Endothelial cell of umbilical vein (primary cell): ENCODE data around the gene NR3C1. TPM values are rescaled to one million over a fixed set of nuclear protein-coding genes. Genes with fewer than 3 reads are reported as not detected.

Source experiments
- BruUV-seq: library from RNA; stranded (reverse); fragments of 400-500 nt; replicated peaks from 2 replicates; lab custom pipeline; 2021; lab: Mats Ljungman, UMichigan
- CTCF ChIA-PET: fragments of 300-600, 350-600 bp; sonication (Branson Sonifier 250); formaldehyde crosslinking; loops from one replicate; lab custom pipeline; 2021; ENCODE audit warnings: antibody characterized with exemption, inconsistent platforms; lab: Charles Lee
- POLR2A ChIA-PET: fragments of 300-600, 350-600 bp; sonication (Branson Sonifier 250); formaldehyde crosslinking; loops from one replicate; lab custom pipeline; 2021; ENCODE audit warnings: antibody characterized with exemption, inconsistent platforms; lab: Charles Lee
- DNase-seq: peaks from one replicate; pipeline ENCODE4 v3.0.0-alpha.2; 2011; ENCODE audit warnings: low read depth, low spot score
- FAIRE-seq: peaks from 2 replicates; lab custom pipeline; 2011; peaks lifted over from hg19 to GRCh38; lab: Jason Lieb, UNC
- H2AFZ ChIP-seq: 2 replicates; pipeline ENCODE4 v1.6.0; 2012; ENCODE audit warnings: low read depth, low read length, control low read depth, inconsistent platforms
- H3K27ac ChIP-seq: 2 replicates; pipeline ENCODE4 v1.5.1; 2011; ENCODE audit warnings: low read depth, mild to moderate bottlenecking, control low read depth, low read length, moderate library complexity; ENCODE audit not compliant: insufficient read depth
- H3K27me3 ChIP-seq, 2 experiments: 2 replicates each; pipeline versions ENCODE4 v1.6.0 to v1.6.1; 2011; ENCODE audit warnings: low read length in 2 of 2, mixed read lengths in 1 of 2; ENCODE audit not compliant: control insufficient read depth in 2 of 2, insufficient read depth in 2 of 2
- H3K36me3 ChIP-seq, 2 experiments: 2 replicates in 1 of 2; 3 replicates in 1 of 2; pipeline ENCODE4 v1.5.1; 2011; ENCODE audit warnings: low read length in 2 of 2, mild to moderate bottlenecking in 1 of 2, moderate library complexity in 1 of 2; ENCODE audit not compliant: control insufficient read depth in 2 of 2, insufficient read depth in 2 of 2; ENCODE audit errors: extremely low read depth in 1 of 2
- H3K4me1 ChIP-seq: 3 replicates; pipeline ENCODE4 v1.5.1; 2011; ENCODE audit warnings: mild to moderate bottlenecking, low read length; ENCODE audit not compliant: control insufficient read depth, insufficient read depth; ENCODE audit errors: extremely low read depth
- H3K4me2 ChIP-seq: 2 replicates; pipeline ENCODE4 v1.6.1; 2011; ENCODE audit warnings: low read length, control low read depth, mixed read lengths; ENCODE audit not compliant: insufficient read depth
- H3K4me3 ChIP-seq, 3 experiments: fragments of 200-600 bp in 1 of 3; sonication (generic), shearing (Covaris generic) in 1 of 3; replicated peaks in 1 of 3; 2 replicates each; pipeline ENCODE4 v1.5.1; 2011 to 2016; ENCODE audit warnings: control low read depth in 3 of 3, low read length in 3 of 3, mild to moderate bottlenecking in 2 of 3, inconsistent platforms in 1 of 3, low read depth in 1 of 3, moderate library complexity in 1 of 3; ENCODE audit not compliant: insufficient read depth in 1 of 3
- H3K79me2 ChIP-seq: 2 replicates; pipeline ENCODE4 v1.6.0; 2012; ENCODE audit warnings: low read length, inconsistent platforms; ENCODE audit not compliant: control insufficient read depth, insufficient read depth
- H3K9ac ChIP-seq: replicated peaks from 2 replicates; pipeline ENCODE3; 2011; ENCODE audit warnings: low read length, control low read depth; ENCODE audit not compliant: insufficient read depth; ENCODE audit errors: extremely low read depth
- H3K9me1 ChIP-seq: replicated peaks from 3 replicates; pipeline ENCODE4 v1.6.0; 2011; ENCODE audit warnings: mild to moderate bottlenecking, low read length; ENCODE audit not compliant: control insufficient read depth, insufficient read depth; ENCODE audit errors: extremely low read depth
- H3K9me3 ChIP-seq: replicated peaks from 2 replicates; pipeline ENCODE4 v1.5.1; 2012; ENCODE audit warnings: low read length, inconsistent platforms; ENCODE audit not compliant: control insufficient read depth, insufficient read depth
- H4K20me1 ChIP-seq: replicated peaks from 2 replicates; pipeline ENCODE3; 2011; ENCODE audit warnings: mild to moderate bottlenecking, low read length; ENCODE audit not compliant: control insufficient read depth, insufficient read depth; ENCODE audit errors: extremely low read depth
- EZH2 ChIP-seq: IDR thresholded peaks from 2 replicates; pipeline ENCODE4 v1.6.1; 2012; ENCODE audit warnings: borderline replicate concordance, low read depth, mild to moderate bottlenecking, moderate library complexity, low read length, inconsistent platforms; ENCODE audit not compliant: severe bottlenecking
- FOS ChIP-seq: IDR thresholded peaks from 2 replicates; pipeline ENCODE4 v1.6.1; 2011; ENCODE audit warnings: mild to moderate bottlenecking, low read length, moderate library complexity, borderline replicate concordance; ENCODE audit not compliant: insufficient read depth
- GATA2 ChIP-seq: IDR thresholded peaks from 2 replicates; pipeline ENCODE4 v1.7.0; 2011; ENCODE audit warnings: low read depth, mild to moderate bottlenecking, moderate library complexity, mixed read lengths, low read length; ENCODE audit not compliant: insufficient read length, insufficient read depth
- JUN ChIP-seq: IDR thresholded peaks from 2 replicates; pipeline ENCODE4 v1.6.1; 2011; ENCODE audit warnings: borderline replicate concordance, low read depth; ENCODE audit not compliant: insufficient read length, insufficient read depth
- MYC ChIP-seq: IDR thresholded peaks from one replicate; pipeline ENCODE4 v1.6.1; 2011; ENCODE audit warnings: mild to moderate bottlenecking, low read depth, low read length
- POLR2A ChIP-seq: IDR thresholded peaks from 2 replicates; pipeline ENCODE4 v1.6.1; 2012; ENCODE audit warnings: low read depth, mild to moderate bottlenecking, control low read depth, low read length
- POLR2AphosphoS5 ChIP-seq: IDR thresholded peaks from 2 replicates; pipeline ENCODE4 v1.6.1; 2012; ENCODE audit warnings: low read depth, mild to moderate bottlenecking, control low read depth, low read length, moderate library complexity; ENCODE audit not compliant: insufficient read depth
- dilution Hi-C: fragments of 300-500 bp; cut with MboI; formaldehyde crosslinking; loops from one replicate; pipeline ENCODE4 v1.15.0; 2019; ENCODE audit warnings: low sequenced_read_pairs; ENCODE audit not compliant: extremely low pct_ligation_motif_present
- intact Hi-C: fragments of 100-400 bp; cut with micrococcal nuclease; formaldehyde crosslinking; loops from one replicate; pipeline ENCODE4 v1.10.0; 2022
- polyA plus RNA-seq, 4 experiments: library from polyadenylated mRNA; depleted of rRNA in 3 of 4; stranded (reverse) in 3 of 4; unstranded in 1 of 4; fragments of >200 nt; gene quantifications; 2 replicates each; pipeline versions ENCODE4 v1.2.1 to v1.2.3, GENCODE V29; 2011 to 2012; ENCODE audit warnings: missing spikeins in 1 of 4
- total RNA-seq: library from RNA; stranded (reverse); gene quantifications from 2 replicates; pipeline ENCODE4 v1.2.3, GENCODE V29; 2021
- TF ChIP-seq, protein P1 (sequence below): IDR thresholded peaks from 2 replicates; pipeline ENCODE4 v1.6.1; 2011; ENCODE audit not compliant: insufficient read depth, insufficient read length
- TF ChIP-seq, protein P2 (sequence below), 2 donors: IDR thresholded peaks; 1 replicate in 1 of 2; 2 replicates in 1 of 2; pipeline ENCODE4 v1.5.1; 2011; ENCODE audit warnings: low read length in 2 of 2, mild to moderate bottlenecking in 2 of 2, moderate library complexity in 2 of 2, control low read depth in 1 of 2, inconsistent platforms in 1 of 2, low read depth in 1 of 2; ENCODE audit not compliant: insufficient read depth in 1 of 2; ENCODE audit errors: extremely low read depth in 1 of 2

Gene NR3C1
- total and polyA plus RNA-seq, 2 donors (not counting 3 experiments of a cell fraction or from before 2014, with no cell fraction given), result 4.1 to 17.0 TPM

DNA sequence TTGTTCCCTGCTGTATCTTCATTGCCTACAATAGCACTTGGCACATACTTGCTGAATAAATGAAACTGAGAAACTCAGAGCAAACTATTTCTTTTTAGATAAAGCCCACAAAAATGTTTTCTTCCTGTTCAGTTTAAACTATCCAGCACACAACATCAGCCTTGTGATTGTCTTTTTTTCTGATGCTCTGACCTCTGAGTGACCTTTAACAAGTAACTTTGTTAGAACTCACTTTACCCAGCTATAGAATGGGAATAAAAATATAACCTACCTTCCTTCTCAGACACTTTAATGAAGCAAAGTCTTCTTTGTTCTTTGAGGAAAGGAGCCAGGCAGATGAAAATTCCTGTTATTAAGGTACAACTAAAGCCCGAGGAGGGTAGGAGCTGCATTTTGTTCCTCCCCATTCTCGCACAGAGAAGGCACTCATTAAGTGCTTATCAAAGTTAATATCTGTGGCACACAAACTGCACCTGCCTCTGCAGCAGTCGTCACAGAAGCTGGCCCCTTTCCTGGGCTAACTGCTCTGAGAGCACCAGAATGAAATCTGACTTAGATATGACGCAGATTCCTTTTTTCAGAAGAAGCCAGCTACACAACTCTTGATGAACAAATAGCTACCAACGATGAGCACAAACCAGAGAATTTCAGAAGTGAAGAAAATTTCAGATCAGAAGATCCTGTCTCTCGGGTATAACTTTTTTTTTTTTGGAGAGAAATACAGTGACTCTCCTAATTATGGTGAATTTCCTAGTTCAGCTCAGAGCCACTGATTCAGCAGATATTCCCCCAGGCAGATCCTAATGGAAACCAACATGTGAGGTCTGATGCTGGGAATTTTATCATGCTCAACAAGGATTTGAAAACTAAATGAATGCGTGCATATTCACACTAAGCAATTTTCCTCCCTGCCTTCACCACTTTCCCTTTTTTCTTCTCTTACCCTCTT, 31.0 kb upstream of the NR3C1 start:
- BruUV-seq, result no TSS peak
- POLR2A ChIA-PET, result no interaction called here
- H4K20me1 ChIP-seq, result no peaks in the 10 kb centered on the region
- intact Hi-C loops (no loop called here), dilution Hi-C loops (no loop called here)
- H2AFZ ChIP-seq, result peak overlapping the region; percentile 2
- H3K4me2 ChIP-seq, result no peak overlapping the region
- no peaks in the 10 kb centered on the region for H3K27me3 ChIP-seq
- FAIRE-seq (no peak), DNase-seq (no peak)
- H3K9me3 ChIP-seq, result no peaks in the 10 kb centered on the region
- no peak for TF ChIP-seq EZH2
- no peak for TF ChIP-seq FOS
- no peak for TF ChIP-seq POLR2A
- no peak for TF ChIP-seq POLR2AphosphoS5
- no peak for TF ChIP-seq MYC
- TF ChIP-seq, protein P1, sequence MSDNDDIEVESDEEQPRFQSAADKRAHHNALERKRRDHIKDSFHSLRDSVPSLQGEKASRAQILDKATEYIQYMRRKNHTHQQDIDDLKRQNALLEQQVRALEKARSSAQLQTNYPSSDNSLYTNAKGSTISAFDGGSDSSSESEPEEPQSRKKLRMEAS, result no peak
- TF ChIP-seq JUN, result no peak
- TF ChIP-seq, protein P2, sequence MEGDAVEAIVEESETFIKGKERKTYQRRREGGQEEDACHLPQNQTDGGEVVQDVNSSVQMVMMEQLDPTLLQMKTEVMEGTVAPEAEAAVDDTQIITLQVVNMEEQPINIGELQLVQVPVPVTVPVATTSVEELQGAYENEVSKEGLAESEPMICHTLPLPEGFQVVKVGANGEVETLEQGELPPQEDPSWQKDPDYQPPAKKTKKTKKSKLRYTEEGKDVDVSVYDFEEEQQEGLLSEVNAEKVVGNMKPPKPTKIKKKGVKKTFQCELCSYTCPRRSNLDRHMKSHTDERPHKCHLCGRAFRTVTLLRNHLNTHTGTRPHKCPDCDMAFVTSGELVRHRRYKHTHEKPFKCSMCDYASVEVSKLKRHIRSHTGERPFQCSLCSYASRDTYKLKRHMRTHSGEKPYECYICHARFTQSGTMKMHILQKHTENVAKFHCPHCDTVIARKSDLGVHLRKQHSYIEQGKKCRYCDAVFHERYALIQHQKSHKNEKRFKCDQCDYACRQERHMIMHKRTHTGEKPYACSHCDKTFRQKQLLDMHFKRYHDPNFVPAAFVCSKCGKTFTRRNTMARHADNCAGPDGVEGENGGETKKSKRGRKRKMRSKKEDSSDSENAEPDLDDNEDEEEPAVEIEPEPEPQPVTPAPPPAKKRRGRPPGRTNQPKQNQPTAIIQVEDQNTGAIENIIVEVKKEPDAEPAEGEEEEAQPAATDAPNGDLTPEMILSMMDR (IDR thresholded peaks at IDR 0.05; ENCODE audit: extremely low read depth in 1 of 2, insufficient read depth in 1 of 2, low read depth in 1 of 2, low read length in 2 of 2), result no peak
- TF ChIP-seq GATA2, result no peak
- no peaks in the 10 kb centered on the region for H3K79me2 ChIP-seq
- H3K9ac ChIP-seq, result no peak overlapping the region
- H3K4me3 ChIP-seq, result no peak overlapping the region
- H3K9me1 ChIP-seq, result no peaks in the 10 kb centered on the region
- H3K4me1 ChIP-seq, result no peaks in the 10 kb centered on the region
- CTCF ChIA-PET, result no interaction called here
- no peaks in the 10 kb centered on the region for H3K36me3 ChIP-seq
- H3K27ac ChIP-seq, result no peak overlapping the region
